Muscle layer of colon (tissue), 2 donors: ENCODE measurements around the gene RAD9A.

Experiments
- H3K27ac ChIP-seq: one replicate; pipeline ENCODE4 v1.7.0; 2013; ENCODE audit warnings: low read depth, mild to moderate bottlenecking, low read length, moderate library complexity
- H3K27me3 ChIP-seq, 2 donors: one replicate each; pipeline ENCODE4 v1.7.0; 2013; ENCODE audit warnings: low read length in 2 of 2, mild to moderate bottlenecking in 2 of 2; ENCODE audit not compliant: insufficient read depth in 2 of 2, control insufficient read depth in 1 of 2
- H3K36me3 ChIP-seq: one replicate; pipeline ENCODE4 v1.7.0; 2013; ENCODE audit warnings: mild to moderate bottlenecking, low read length; ENCODE audit not compliant: insufficient read depth
- H3K4me1 ChIP-seq: one replicate; pipeline ENCODE4 v1.7.0; 2013; ENCODE audit warnings: mild to moderate bottlenecking, low read length; ENCODE audit not compliant: insufficient read depth
- H3K4me3 ChIP-seq, 2 donors: one replicate each; pipeline ENCODE4 v1.7.0; 2013; ENCODE audit warnings: low read length in 2 of 2, low read depth in 1 of 2, mild to moderate bottlenecking in 1 of 2, moderate library complexity in 1 of 2
- H3K9ac ChIP-seq: one replicate; pipeline ENCODE4 v1.7.0; 2013; ENCODE audit warnings: low read length
- H3K9me3 ChIP-seq: one replicate; pipeline ENCODE4 v1.7.0; 2013; ENCODE audit warnings: mild to moderate bottlenecking, low read length
- donor health status: abdominal sarcoma.
- donor health status: Adenocarcinoma of cecum.

RAD9A gene

DNA sequence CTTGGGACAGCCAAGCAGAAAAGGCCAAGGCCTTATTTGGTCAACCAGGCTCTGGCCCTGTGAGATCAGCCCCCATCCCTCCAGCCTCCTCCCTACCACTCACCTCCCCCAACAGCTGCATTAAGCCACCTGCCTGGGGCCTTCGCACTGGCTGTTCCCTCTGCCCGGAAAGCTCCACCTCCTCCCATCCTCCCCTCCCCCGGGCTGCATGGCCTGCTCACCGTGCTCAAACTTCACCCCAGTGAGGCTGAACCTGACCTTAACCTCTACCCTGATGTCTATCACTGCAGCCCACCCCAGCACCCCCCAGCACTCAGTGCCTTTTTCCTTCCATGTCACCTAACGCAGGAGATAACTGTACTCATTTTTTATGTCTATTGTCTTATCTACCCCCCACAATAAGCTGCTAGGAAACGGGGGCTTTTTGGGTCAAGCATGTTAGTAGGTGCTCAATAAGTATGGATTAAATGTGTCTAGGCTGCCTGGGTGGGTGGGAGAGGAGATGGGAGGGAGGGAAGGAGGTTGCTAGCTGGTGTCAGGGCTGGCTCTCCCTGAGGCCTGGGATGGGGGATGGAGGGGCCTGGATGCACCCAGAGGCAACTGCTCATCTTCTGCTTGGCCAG, 44.8 kb downstream of the RAD9A start:
- no peak overlapping the region for H3K27ac ChIP-seq
- H3K9ac ChIP-seq: no peak overlapping the region
- peaks cover 41% of the 10 kb centered on the region for H3K36me3 ChIP-seq
- H3K4me1 ChIP-seq: peaks cover 5% of the 10 kb centered on the region
- no peaks in the 10 kb centered on the region for H3K27me3 ChIP-seq
- H3K9me3 ChIP-seq: no peaks in the 10 kb centered on the region
- H3K4me3 ChIP-seq: no peak overlapping the region

DNA sequence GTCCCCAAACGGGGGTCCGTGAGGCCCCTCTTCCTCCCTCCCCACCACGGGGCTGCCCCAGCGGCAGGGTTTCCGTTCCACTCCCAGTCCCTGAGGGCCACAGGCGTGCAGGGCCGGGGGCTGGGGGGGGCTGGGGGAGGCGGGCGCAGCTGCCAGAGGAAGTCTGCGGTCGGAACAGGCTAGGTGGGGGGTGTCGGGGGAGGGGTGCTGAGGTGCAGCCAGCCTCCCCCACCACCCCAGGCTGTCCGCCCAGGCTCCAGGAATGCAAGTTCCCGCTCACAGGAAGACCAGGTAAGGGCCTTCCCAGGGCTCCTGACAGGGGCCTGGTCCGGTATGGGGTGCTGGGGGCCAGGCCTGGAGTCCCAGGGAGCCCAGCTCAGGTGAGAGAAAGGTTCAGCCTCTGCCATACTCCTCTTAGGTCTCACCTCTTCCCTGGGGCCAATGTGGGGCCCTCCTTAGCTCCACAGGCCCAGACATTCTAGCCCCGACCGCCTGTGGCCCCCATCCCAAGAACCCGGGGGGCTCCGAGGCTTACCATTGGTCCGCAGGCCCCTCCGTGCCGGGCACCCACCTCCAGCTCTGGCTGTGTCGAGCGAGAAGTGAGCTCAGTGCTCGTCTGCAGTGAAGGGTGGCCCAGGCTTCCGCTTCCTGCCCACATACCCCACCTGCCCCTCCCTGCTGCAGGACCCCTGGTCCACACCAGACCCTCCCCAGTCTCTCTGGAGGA, 45.5 kb downstream of the RAD9A start, which contains the start of gene PTPRCAP:
Gene PTPRCAP (minus strand): TSS at position 601 of the 727 bp plus-strand sequence. CDS start 63 bp downstream, at position 538.
- H3K4me1 ChIP-seq: peaks cover 8% of the 10 kb centered on the region

DNA sequence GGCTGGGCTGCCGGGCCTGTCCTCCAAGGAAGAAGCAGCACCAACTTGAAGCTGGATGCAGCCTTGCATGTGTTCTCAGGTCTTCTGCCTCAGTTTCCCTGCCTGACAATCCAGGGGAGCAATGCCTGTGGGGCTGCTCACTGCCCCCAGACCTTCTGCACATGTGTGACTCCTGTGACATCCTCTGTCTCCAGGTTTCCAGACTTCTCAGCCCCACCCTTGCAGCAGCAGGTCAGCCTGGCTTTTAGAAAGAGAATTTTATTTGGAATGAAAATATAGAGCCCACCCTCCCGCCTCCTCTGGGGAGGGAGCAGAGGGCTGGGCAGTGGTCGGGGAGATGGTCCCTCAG, 46.0 kb downstream of the RAD9A start:
- Histone ChIP-seq H3K4me3 (no peak overlapping the region), H3K27ac (no peak overlapping the region), H3K36me3 (peaks cover 29% of the 10 kb centered on the region), H3K27me3 (no peaks in the 10 kb centered on the region), H3K4me1 (peaks cover 13% of the 10 kb centered on the region), H3K9me3 (no peaks in the 10 kb centered on the region), H3K9ac (no peak overlapping the region)

More for the DNA sequence above, 45.5 kb downstream of the RAD9A start, which contains the start of gene PTPRCAP:
- Histone ChIP-seq H3K27me3 (no peaks in the 10 kb centered on the region), H3K9me3 (no peaks in the 10 kb centered on the region), H3K9ac (no peak within 1 kb of the TSS), H3K36me3 (peaks cover 35% of the 10 kb centered on the region), H3K27ac (no peak within 1 kb of the TSS), H3K4me3 (no peak within 1 kb of the TSS)

DNA sequence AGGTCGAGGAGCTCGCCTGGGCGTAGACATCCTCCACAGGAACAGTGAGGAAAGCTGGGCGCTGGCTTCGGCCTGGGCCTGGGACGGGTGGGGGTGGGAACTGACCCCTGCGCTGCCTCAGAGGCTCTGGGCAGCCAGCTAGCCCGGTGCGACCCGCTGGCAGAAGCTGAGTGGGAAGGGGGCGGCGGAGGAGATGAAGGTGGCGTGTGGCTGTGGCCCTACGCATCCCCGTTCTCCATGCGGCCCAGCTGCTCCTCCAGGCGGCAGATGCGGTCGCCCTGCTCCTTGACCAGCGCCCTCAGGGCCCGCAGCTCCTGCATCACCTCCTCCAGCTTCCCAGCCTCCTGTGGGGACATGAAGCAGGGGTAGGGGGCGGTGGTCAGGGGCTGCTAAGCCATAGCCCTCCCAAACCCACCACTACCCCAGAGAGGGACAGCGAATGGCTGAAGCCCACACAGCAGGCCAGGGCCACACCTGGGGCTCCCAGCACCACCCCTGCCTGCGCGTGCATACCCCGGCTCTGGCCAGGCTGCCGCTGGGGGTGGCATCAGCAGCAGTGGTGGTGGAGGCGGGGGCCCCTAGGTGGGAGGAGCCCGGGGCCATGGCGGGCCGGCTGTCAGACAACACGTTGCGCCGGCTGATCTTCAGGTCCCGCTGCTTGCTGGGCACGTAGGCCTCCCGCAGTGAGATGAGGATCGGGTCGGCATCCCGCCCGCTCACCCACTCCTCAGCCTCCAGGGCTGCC, 46.5 kb downstream of the RAD9A start:
- Histone ChIP-seq H3K27ac (no peak overlapping the region), H3K9ac (no peak overlapping the region), H3K4me3 (no peak overlapping the region), H3K36me3 (peaks cover 24% of the 10 kb centered on the region), H3K4me1 (peaks cover 15% of the 10 kb centered on the region), H3K27me3 (no peaks in the 10 kb centered on the region), H3K9me3 (no peaks in the 10 kb centered on the region)

DNA sequence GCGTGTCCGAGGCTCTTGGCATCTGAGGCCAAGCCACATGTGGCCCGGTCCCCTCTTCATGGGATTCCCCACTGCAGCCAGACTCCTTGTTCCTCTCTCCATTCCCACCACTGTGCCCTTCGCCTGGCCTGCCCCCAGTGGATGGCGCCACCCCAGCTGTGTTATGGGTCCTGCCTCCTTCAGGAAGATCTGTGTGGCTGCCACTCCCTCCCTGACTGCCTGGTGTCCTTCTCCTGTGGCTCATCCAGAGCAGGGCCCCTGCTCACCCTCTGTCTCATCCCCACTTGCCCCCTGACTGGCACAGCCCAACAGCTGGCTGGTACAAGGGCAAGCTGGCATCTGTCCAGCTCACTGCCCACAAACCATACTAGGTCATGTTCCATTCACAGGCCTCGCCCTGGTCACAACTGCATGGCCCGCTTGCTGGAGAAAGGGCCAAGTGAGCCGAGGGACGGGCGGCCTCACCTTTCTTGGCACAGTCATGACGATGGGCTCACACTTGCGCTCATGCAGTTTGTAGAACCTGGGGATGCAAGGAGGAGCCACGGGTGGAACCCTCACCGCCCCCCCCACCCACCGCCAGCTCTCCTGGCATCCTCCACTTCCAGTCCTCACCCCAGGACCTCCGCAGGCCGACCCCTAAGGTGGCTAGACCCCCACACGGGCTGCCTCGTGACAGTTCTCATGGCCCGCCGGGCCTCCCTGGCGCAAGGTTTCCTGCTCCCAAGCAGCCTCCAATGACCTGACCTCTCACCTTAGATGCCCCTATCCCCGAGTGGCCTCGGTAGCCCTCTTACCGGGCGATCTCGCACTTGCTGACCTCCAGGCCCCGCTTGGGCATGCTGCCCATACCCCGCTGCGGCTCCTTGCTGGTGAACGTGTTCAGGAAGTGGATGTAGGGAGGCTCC, 47.8 kb downstream of the RAD9A start:
- Histone ChIP-seq H3K4me3 (no peak overlapping the region), H3K27ac (no peak overlapping the region), H3K36me3 (peaks cover 11% of the 10 kb centered on the region), H3K9ac (no peak overlapping the region), H3K4me1 (peaks cover 20% of the 10 kb centered on the region), H3K27me3 (no peaks in the 10 kb centered on the region), H3K9me3 (no peaks in the 10 kb centered on the region)

DNA sequence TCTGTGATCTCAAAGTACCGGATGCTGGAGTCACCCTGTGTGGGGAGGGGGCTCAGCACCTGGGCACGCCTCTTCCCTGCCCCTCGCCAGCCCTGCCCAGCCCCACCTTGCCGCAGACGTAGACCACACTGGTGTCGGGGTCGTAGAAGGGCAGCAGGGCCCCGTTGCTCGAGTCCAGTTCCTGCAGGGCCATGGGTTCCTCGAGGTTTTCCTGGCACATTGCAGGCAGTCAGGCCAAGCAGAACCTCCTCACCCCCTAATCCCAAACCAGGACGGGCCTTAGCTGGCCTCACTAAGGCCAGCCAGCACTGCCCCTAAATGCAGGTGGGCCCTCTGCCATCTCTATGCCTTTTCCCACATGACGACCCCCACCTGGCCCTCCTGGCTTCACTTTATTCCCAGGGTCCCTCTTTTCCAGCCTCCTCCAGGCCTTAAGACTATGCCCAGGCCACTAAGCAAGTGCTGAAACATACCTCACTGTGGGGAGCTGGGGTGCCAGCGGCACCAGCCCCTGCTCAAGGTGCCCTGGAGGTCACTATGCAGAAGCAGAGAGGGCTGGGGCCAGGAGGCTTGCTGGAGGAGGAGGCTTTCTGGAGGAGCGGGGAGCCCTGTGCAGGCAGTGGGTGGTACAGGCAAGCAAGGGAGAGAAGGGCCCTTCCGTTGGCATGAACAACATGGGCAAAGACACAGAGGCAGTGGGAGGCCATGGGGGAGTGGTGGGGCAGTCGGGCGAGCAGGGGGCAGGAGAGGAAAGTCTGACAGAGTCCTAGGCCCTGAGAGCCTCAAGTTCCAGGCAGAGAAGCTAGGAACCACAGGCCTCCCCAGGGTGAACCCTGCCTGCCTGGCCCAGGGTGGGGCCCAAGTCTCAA, 48.7 kb downstream of the RAD9A start:
- peaks cover 10% of the 10 kb centered on the region for H3K36me3 ChIP-seq
- H3K9me3 ChIP-seq: no peaks in the 10 kb centered on the region
- H3K27me3 ChIP-seq: no peaks in the 10 kb centered on the region
- H3K9ac ChIP-seq: no peak overlapping the region
- no peak overlapping the region for H3K27ac ChIP-seq
- no peak overlapping the region for H3K4me3 ChIP-seq
- H3K4me1 ChIP-seq: peaks cover 20% of the 10 kb centered on the region

DNA sequence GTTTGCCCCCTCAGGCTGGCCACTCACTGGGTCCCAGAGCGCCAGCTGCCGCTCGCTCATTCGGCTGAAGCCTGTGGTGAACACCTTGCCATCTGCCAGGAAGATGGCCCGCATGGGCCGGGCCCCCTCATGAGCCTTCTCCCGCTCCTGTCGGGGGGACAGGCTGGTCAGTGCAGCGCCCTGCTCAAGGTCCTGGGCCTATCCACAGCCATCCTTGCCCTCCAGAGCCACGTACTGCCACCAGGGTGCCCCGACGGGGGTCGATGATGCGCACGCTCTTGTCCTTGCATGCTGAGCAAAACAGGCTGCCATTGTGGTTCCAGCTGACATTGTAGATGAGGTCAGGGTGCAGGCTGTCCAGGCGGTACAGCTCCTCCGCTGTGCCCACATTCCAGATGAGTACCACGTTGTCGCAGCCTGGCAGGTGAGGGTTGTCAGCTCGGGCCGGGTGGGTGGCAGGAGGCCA, 49.3 kb downstream of the RAD9A start:
- H3K9ac ChIP-seq: no peak overlapping the region
- peaks cover 10% of the 10 kb centered on the region for H3K36me3 ChIP-seq
- H3K9me3 ChIP-seq: no peaks in the 10 kb centered on the region
- H3K4me3 ChIP-seq: no peak overlapping the region
- H3K27ac ChIP-seq: no peak overlapping the region
- no peaks in the 10 kb centered on the region for H3K27me3 ChIP-seq
- H3K4me1 ChIP-seq: peaks cover 20% of the 10 kb centered on the region

DNA sequence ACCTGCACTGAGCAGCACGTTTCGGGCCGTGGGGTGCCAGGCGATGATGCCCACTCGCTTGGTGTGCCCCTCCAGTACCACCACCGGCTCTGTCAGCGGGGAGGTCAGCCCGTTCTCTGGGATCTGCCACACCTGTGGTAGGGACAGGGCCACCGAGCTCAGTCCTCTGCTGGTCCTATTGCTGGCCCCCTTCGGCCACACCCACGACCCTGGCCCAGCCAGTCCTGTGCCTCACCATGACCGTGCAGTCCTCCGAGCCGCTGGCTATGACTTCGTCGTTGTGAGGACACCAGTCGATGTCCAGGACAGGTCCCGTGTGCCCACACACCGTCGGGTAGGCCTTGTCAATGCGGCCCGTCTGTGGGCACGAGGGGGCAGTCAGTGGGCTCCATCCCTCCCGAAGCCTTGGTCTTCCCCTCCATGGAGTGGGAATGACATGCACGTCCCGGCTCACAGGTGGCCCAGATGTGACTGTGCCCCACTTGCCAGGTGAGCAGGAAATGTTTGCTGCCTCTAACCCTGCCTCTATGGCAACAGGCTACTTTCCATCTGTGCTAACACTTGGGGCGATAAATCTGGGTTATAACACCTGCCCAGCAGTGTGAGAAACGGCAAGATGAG, 50.1 kb downstream of the RAD9A start:
- Histone ChIP-seq H3K4me1 (peaks cover 20% of the 10 kb centered on the region), H3K9ac (no peak overlapping the region), H3K36me3 (peaks cover 10% of the 10 kb centered on the region), H3K9me3 (no peaks in the 10 kb centered on the region), H3K27me3 (no peaks in the 10 kb centered on the region), H3K27ac (no peak overlapping the region), H3K4me3 (no peak overlapping the region)

DNA sequence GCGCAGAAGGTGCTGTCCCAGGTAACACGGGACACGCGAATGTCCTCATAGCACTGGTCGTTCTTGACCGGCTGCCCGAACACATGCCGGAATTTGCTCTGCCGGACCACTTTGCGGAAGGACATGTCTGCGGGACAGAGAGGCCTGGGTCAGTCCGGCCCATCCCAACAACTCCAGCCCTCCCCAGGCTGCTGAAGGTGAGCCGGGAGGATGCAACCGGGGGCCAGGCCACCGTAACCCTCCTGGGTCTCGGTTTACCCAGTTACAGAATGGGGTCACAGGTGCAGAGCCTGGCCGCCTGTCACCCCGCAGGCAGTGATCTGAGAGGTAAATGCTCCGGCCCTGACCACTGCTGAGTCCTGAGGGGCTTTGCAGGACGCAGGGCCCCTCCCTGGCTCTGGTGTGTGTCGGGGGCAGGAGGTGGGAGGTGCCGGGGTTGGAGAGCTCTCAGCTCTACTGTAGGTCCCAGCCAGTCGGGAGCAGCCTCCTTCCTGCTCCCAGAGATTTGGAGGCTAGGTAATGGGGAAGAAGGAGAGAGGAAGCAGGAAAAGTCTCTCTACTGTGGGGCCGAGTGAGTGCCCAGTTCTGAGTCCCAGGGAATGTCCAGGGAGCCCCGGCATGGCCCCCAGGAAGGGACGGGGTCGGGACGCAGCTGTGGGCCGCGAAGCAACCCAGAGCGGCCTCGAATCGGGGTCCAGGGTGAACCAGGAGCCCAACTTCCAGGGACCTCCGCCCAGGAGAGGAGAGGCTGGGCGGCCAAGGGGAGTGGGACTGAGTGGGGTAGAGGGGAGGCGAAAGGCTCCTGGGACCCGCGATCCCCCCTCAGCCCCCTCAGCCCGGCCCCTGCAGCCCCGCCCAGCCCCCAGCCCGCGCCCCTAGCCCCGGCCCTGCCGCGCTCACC, 51.0 kb downstream of the RAD9A start:
- Histone ChIP-seq H3K36me3 (peaks cover 10% of the 10 kb centered on the region), H3K4me1 (peaks cover 20% of the 10 kb centered on the region), H3K9me3 (no peaks in the 10 kb centered on the region), H3K27me3 (no peaks in the 10 kb centered on the region), H3K9ac (peak overlapping the region; percentile 58), H3K27ac (peak overlapping the region; percentile 84), H3K4me3 (peak overlapping the region; percentile 62 to 72)
